GM19467 (cell line): Measurements from ENCODE around the gene RAD51AP1.

Experiments used
- ATAC-seq: cut with Tn5 transposase; IDR thresholded peaks from one replicate; pipeline ENCODE4 v1.9.1; 2021; ENCODE audit warnings: mild to moderate bottlenecking, moderate library complexity; ENCODE audit not compliant: unreplicated experiment

RAD51AP1 gene

DNA sequence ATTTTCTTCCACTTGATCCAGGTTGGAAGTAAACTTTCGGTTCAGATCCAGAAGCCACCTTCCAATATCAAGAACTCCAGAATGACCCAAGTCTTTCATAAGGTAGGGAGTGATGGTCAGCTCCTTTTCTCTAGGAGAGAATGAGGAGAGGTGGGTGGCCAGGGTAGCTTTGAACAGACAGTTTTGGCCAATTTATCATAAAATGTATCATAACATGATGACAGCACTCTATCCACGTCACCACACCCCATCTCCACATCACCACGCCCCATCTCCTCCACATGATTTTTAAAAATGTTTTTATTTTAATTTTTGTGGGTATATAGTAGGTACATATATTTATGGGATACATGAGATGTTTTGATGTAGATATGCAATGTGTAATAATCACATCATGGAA lies 50.2 kb downstream of the RAD51AP1 start:
- no peak for ATAC-seq

DNA sequence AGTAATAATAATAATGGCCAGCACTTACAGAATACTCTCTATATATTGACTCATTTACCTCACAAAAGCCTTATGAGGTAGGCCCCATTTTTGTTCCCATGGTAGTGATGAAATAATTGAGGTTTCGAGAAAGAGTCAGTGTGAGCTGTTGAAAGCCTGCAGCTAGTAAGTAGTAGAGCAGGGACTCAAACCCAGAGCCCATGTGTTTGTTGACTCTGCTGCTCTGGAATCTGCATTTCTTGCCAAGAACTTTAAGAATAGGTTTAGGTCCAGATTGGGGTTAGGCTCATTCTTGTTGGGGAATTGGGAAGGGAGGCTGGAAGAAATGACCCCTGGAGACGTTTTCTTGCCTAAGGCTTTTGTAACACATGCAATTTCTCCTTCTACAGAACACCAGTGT lies 51.3 kb downstream of the RAD51AP1 start:
- no peak for ATAC-seq

DNA sequence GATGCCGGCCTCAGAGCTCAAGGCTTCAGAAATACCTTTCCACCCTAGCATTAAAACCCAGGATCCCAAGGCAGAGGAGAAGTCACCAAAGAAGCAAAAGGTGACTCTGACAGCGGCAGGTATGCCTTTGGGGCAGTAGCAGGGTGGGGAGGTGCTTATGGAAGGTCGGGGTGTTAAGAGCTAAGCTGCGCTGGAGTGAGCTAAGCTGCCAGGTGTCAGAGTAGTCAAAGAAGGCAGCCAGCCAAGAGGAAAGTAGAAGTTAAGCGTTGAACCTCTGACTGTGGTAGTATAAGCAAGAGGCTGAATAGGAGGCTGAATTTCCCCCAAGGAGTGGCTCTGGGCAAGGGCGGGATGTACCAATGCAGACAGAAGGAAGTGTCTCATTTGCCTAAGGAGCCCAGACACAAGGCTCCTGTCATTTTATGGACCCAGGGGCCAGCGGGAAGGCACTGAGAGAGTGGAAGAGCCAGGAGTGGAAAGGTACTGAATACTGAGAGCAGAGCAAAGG lies 52.5 kb downstream of the RAD51AP1 start:
- no peak for ATAC-seq

DNA sequence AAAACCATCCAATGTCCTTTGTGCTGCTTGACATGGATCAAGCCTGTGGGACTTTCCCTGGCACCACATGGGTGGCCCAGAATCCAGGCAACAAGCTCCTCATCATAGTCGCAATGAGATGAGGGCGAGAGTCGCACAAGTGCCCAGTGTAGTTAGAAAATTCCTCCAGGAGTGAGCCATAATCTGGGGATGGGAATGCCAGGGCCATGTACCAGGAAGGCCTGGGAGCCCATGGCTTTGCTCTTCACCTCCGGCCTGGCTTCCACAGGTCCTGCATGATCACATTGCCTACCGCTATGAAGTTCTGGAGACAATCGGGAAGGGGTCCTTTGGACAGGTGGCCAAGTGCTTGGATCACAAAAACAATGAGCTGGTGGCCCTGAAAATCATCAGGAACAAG lies 57.2 kb downstream of the RAD51AP1 start:
- ATAC-seq = no peak

DNA sequence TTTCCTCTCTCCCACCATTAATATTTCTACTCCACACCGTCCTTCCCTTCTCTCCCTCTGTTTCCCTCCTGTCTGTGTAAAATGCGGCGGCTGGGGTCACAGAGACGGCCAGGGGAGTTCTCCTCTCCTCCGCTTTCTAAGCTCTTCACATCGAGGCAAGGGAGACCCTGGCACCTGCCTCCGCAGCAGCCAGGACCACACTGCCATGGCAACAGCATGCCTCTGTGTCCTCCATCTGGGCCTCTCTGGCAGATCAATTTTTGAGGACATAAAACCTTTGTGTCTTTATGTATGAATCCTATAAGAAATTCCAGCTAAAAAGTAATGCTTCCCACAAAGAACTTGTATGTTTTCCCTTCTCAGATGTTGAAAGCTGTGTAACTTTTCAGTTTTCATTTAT lies 64.7 kb downstream of the RAD51AP1 start:
- no peak for ATAC-seq

DNA sequence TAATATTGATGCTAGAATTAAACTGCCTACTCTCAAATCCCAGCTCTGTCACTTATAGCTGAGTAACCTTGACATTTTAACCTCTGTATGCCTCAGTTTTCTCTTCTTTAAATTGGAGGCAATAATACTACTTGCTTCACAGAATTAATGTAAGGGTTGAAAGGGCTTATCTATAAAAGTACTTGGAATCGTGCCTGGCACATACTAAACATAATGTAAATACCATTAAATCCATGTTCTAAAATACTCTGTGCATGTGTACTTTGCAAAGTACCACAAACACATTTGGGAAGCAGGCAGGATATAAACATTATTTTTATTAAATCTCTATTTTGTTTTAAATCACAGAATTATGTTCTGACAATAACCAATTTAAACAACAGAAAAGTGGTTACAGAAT lies 65.3 kb downstream of the RAD51AP1 start:
- no peak for ATAC-seq

DNA sequence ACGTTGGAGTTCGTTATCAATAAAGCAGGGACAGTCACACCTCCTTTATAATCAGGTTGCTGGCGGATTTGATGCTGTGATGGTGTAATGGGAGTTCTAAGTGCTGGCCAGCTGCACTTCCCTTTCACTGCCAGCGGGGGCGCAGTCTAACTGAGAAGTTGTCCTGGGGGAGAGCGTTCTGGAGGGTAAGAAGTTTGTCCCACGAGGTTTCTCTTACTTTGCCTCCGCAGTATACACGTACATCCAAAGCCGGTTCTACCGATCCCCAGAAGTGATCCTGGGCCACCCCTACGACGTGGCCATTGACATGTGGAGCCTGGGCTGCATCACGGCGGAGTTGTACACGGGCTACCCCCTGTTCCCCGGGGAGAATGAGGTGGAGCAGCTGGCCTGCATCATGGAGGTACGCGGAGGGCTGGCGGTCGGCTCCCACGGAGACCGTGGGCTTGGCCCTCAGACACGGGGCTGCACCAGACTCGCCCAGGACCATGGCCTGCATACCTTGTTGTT lies 66.0 kb downstream of the RAD51AP1 start:
- peak; percentile 91 for ATAC-seq

DNA sequence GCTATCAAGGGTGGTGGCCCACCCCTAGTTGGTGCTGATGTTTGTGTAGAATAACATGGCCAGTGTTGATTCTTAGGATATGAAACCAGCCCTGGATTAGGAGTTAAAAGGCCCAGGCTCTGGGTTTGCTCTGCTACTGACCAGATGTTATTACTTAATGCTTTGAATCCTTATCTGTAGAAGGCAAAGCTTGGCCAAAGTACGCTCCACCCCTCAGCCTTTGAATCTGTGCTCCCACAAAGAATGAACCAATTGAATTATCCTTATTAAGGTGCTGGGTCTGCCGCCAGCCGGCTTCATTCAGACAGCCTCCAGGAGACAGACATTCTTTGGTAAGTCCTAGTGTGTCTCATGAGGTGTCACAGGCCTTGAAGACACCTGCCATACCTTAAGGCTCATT lies 68.4 kb downstream of the RAD51AP1 start:
- no peak for ATAC-seq

DNA sequence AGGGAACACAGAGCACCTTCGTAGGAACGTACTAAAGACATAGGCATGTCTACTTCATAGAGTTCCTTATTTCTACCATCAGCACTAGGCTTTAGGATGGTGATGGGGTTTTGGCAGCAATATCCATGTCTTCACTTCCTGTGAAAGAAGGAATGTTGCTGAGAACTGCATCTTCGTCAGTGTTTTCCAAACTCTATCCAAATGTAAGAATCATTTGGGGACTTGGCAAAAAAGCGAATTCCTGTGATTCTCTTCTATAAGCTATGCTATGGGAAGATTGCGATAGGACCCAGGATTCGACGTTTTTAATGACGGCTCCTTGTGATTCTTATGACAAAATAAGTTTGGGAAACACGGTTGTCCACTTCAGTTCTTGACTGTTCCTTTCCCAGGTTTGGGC lies 70.4 kb downstream of the RAD51AP1 start:
- no peak for ATAC-seq
